Adrenal gland (tissue), 5 donors: ENCODE results near the gene COL5A1.

Experiments used
- POLR2A ChIP-seq, 2 donors: fragments of 450-650 bp; IDR thresholded peaks; one replicate each; pipeline ENCODE4 v1.6.1; 2017; ENCODE audit warnings: antibody characterized with exemption in 2 of 2, mild to moderate bottlenecking in 2 of 2, moderate library complexity in 1 of 2
- TF ChIP-seq, protein P1 (sequence below), 6 experiments: fragments of 450-650 bp in 4 of 6; fragments of 200-600 bp in 2 of 6; sonication (generic) in 1 of 6; IDR thresholded peaks; 1 replicate in 5 of 6; 2 replicates in 1 of 6; pipeline versions ENCODE4 v1.5.1 to v1.8.0; 2016 to 2021; ENCODE audit warnings: antibody characterized with exemption in 6 of 6, mild to moderate bottlenecking in 2 of 6, moderate library complexity in 1 of 6
- donor health status: DM: no; HTN: no; CAD: no.

DNA sequence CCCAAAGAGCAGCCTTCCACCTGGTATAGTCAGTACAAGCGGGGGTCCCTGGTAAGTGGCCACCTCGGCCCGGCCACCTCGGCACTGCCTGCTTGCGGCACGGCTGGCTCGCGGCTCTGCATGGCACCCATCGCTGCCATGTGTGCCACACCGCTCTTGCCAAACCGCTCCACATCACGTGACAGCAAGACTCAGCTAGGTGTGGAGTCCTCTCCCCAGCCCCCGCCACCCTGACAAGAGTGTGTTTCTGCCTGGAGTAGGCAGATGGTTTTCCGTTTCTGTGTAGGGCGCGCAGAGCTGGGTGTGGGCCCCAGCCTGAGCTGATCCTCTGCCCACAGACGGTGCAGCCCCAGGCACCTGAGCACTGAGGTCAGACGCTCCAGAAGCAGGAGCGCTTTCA lies 188.5 kb downstream of the COL5A1 start:
- TF ChIP-seq, protein P1, sequence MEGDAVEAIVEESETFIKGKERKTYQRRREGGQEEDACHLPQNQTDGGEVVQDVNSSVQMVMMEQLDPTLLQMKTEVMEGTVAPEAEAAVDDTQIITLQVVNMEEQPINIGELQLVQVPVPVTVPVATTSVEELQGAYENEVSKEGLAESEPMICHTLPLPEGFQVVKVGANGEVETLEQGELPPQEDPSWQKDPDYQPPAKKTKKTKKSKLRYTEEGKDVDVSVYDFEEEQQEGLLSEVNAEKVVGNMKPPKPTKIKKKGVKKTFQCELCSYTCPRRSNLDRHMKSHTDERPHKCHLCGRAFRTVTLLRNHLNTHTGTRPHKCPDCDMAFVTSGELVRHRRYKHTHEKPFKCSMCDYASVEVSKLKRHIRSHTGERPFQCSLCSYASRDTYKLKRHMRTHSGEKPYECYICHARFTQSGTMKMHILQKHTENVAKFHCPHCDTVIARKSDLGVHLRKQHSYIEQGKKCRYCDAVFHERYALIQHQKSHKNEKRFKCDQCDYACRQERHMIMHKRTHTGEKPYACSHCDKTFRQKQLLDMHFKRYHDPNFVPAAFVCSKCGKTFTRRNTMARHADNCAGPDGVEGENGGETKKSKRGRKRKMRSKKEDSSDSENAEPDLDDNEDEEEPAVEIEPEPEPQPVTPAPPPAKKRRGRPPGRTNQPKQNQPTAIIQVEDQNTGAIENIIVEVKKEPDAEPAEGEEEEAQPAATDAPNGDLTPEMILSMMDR (IDR thresholded peaks at IDR 0.05), result no peak
- no peak for TF ChIP-seq POLR2A (IDR thresholded peaks at IDR 0.05)
